Measurements from ENCODE around the gene CCDC74A.

DNA sequence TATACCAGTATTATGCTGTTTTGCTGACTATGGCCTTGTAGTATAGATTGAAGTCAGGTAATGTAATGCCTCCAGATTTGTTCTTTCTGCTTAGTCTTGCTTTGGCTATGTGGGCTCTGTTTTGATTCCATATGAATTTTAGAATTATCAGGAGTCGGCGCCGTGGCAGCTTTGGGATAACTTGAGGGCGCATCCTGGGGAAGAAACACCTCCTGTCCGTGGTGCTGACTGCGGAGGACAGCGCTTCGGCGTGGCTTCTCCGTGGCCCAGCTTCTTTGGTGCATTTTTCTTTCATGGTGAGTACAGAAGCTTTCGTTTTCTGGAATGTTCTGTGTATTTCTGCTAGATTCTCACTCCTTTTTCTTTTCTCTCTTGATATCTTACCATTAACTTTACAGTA is 25.2 kb downstream of the CCDC74A start:
- no peak for TF ChIP-seq RAD21 (IDR thresholded peaks at IDR 0.05; ENCODE audit: low read depth)
- no peak for TF ChIP-seq TAF1 (IDR thresholded peaks at IDR 0.05; ENCODE audit: low read depth)
- TF ChIP-seq NFIC (IDR thresholded peaks at IDR 0.05), result no peak
- no peak for TF ChIP-seq EP300 (IDR thresholded peaks at IDR 0.05; ENCODE audit: borderline replicate concordance)
- no peak for TF ChIP-seq CREB1 (IDR thresholded peaks at IDR 0.05; ENCODE audit: low read depth)
- TF ChIP-seq, protein P1, sequence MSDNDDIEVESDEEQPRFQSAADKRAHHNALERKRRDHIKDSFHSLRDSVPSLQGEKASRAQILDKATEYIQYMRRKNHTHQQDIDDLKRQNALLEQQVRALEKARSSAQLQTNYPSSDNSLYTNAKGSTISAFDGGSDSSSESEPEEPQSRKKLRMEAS (IDR thresholded peaks at IDR 0.05), result no peak
- TF ChIP-seq YY1 (IDR thresholded peaks at IDR 0.05; ENCODE audit: low read depth), result no peak
- TF ChIP-seq TEAD4 (IDR thresholded peaks at IDR 0.05), result no peak

Data from Ishikawa (cell line).